ENCODE data around the gene EDEM3. TPM values are rescaled to one million over a fixed set of nuclear protein-coding genes. Genes with fewer than 3 reads are reported as not detected.
A peak's percentile ranks its signal among the peaks of the same experiment; 100 is the strongest.

The EDEM3 gene
- total RNA-seq, 2 donors from 2014 or later, result 37.9 to 49.4 TPM

- H3K36me3 ChIP-seq (replicated peaks in 1 of 2; ENCODE audit: insufficient read depth in 1 of 2, low read depth in 2 of 2), result peaks cover 0 to 2% of the 10 kb centered on the region in 2 donors
- H3K4me1 ChIP-seq, result peaks cover 5% of the 10 kb centered on the region
- no peak overlapping the region for H3K4me3 ChIP-seq
- intact Hi-C loops (cut with DNase I), result no loop called here
- ATAC-seq, result no peak
- WGBS, 2 donors, result 82 to 88% methylated on average over 1 of the region's 1 CpG
- peak overlapping the region in 1 of 4 donors; percentile 10 for H3K27ac ChIP-seq
- no peaks in the 10 kb centered on the region for H3K27me3 ChIP-seq
- TF ChIP-seq POLR2A (IDR thresholded peaks at IDR 0.05) (no peak), CTCF (IDR thresholded peaks at IDR 0.05) (no peak)
- H3K9me3 ChIP-seq, result no peaks in the 10 kb centered on the region
- peak; percentile 56 to 77 (median 71) for DNase-seq
Observed at GRCh38 chr1:184801503-184801902, 46.8 kb upstream of the EDEM3 start.

GRCh38 chr1:184800876-184801275 lies 46.2 kb upstream of the EDEM3 start:
- TF ChIP-seq POLR2A (IDR thresholded peaks at IDR 0.05), result no peak
- TF ChIP-seq CTCF (IDR thresholded peaks at IDR 0.05), result no peak
- H3K4me3 ChIP-seq, result no peak overlapping the region
- H3K4me1 ChIP-seq, result peaks cover 2% of the 10 kb centered on the region
- no peaks in the 10 kb centered on the region for H3K9me3 ChIP-seq
- intact Hi-C loops (cut with DNase I), result no loop called here
- H3K27me3 ChIP-seq, result no peaks in the 10 kb centered on the region
- no peak for ATAC-seq
- WGBS, 2 donors, result 95 to 97% methylated on average over 3 of the region's 3 CpGs
- DNase-seq, result no peak
- no peak overlapping the region for H3K27ac ChIP-seq
- peaks cover 0 to 2% of the 10 kb centered on the region in 2 donors for H3K36me3 ChIP-seq (replicated peaks in 1 of 2; ENCODE audit: insufficient read depth in 1 of 2, low read depth in 2 of 2)

GRCh38 chr1:184793967-184794366 lies 39.3 kb upstream of the EDEM3 start:
- ATAC-seq, result peak; percentile 25
- no peaks in the 10 kb centered on the region for H3K9me3 ChIP-seq
- intact Hi-C loops (cut with DNase I), result no loop called here
- TF ChIP-seq POLR2A (IDR thresholded peaks at IDR 0.05) (no peak), CTCF (IDR thresholded peaks at IDR 0.05) (no peak)
- no peaks in the 10 kb centered on the region for H3K27me3 ChIP-seq
- peak overlapping the region in 3 of 4 donors; percentile 91 to 95 (median 91) for H3K27ac ChIP-seq
- WGBS, 2 donors, result 8 to 19% methylated on average over 3 of the region's 3 CpGs
- no peak overlapping the region for H3K4me3 ChIP-seq
- peak in 1 of 4 donors; percentile 32 for DNase-seq
- H3K36me3 ChIP-seq (replicated peaks in 1 of 2; ENCODE audit: insufficient read depth in 1 of 2, low read depth in 2 of 2), result peaks cover 0 to 2% of the 10 kb centered on the region in 2 donors
- peaks cover 61% of the 10 kb centered on the region for H3K4me1 ChIP-seq

GRCh38 chr1:184792450-184792969 lies 37.9 kb upstream of the EDEM3 start:
- DNase-seq, result peak; percentile 95 to 98 (median 96)
- Histone ChIP-seq H3K27ac (peak overlapping the region; percentile 91 to 95 (median 91)), H3K4me3 (no peak overlapping the region), H3K4me1 (peaks cover 64% of the 10 kb centered on the region), H3K36me3 (replicated peaks in 1 of 2; ENCODE audit: insufficient read depth in 1 of 2, low read depth in 2 of 2) (no peaks in the 10 kb centered on the region), H3K9me3 (no peaks in the 10 kb centered on the region), H3K27me3 (no peaks in the 10 kb centered on the region)
- 1 to 8% methylated on average over 4 to 5 of the region's 5 CpGs for WGBS, 2 donors
- TF ChIP-seq CTCF (IDR thresholded peaks at IDR 0.05), result no peak
- TF ChIP-seq POLR2A (IDR thresholded peaks at IDR 0.05), result peak in 2 of 3 donors; percentile 59 to 66
- intact Hi-C loops (cut with DNase I), result no loop called here
- peak; percentile 97 for ATAC-seq

- intact Hi-C loops (cut with DNase I), result no loop called here
- no peaks in the 10 kb centered on the region for H3K9me3 ChIP-seq
- no peak for ATAC-seq
- peaks cover 64% of the 10 kb centered on the region for H3K4me1 ChIP-seq
- peak overlapping the region in 3 of 4 donors; percentile 91 to 95 (median 91) for H3K27ac ChIP-seq
- DNase-seq, result no peak
- no peak overlapping the region for H3K4me3 ChIP-seq
- no peaks in the 10 kb centered on the region for H3K36me3 ChIP-seq (replicated peaks in 1 of 2; ENCODE audit: insufficient read depth in 1 of 2, low read depth in 2 of 2)
- WGBS, 2 donors, result 23 to 25% methylated on average over 2 of the region's 2 CpGs
- no peak for TF ChIP-seq POLR2A (IDR thresholded peaks at IDR 0.05)
- TF ChIP-seq CTCF (IDR thresholded peaks at IDR 0.05), result no peak
- H3K27me3 ChIP-seq, result no peaks in the 10 kb centered on the region
Observed at GRCh38 chr1:184791550-184791900, 36.9 kb upstream of the EDEM3 start.
